ENCODE data around the gene PTDSS2. TPM values are rescaled to one million over a fixed set of nuclear protein-coding genes. Genes with fewer than 3 reads are reported as not detected.

Gene PTDSS2
- total and polyA plus RNA-seq, 9 of the 15 experiments (the other 6 are each of a cell fraction or from before 2014, with no cell fraction given) = 0.45 to 53.9 (median 17.2) TPM

- TF ChIP-seq KLF16 (IDR thresholded peaks at IDR 0.05) = no peak
- TF ChIP-seq ZBTB40 (IDR thresholded peaks at IDR 0.05) = no peak; the same call in 1 of the 2 replicates
- no peak for TF ChIP-seq ZBTB40 (CRISPR knock-in tag; IDR thresholded peaks at IDR 0.05)
- TF ChIP-seq ZKSCAN1 (IDR thresholded peaks at IDR 0.05; ENCODE audit: low read depth, low read length) = no peak
- TF ChIP-seq PHB2 (IDR thresholded peaks at IDR 0.05; ENCODE audit: low read depth) = no peak
- TF ChIP-seq, protein P1, sequence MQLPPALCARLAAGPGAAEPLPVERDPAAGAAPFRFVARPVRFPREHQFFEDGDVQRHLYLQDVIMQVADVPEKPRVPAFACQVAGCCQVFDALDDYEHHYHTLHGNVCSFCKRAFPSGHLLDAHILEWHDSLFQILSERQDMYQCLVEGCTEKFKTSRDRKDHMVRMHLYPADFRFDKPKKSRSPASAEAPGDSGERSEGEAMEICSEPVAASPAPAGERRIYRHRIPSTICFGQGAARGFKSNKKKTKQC (CRISPR knock-in tag; IDR thresholded peaks at IDR 0.05) = peak; percentile 57; the same call in 1 of the 2 replicates
- TF ChIP-seq, protein P2, sequence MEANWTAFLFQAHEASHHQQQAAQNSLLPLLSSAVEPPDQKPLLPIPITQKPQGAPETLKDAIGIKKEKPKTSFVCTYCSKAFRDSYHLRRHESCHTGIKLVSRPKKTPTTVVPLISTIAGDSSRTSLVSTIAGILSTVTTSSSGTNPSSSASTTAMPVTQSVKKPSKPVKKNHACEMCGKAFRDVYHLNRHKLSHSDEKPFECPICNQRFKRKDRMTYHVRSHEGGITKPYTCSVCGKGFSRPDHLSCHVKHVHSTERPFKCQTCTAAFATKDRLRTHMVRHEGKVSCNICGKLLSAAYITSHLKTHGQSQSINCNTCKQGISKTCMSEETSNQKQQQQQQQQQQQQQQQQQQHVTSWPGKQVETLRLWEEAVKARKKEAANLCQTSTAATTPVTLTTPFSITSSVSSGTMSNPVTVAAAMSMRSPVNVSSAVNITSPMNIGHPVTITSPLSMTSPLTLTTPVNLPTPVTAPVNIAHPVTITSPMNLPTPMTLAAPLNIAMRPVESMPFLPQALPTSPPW (CRISPR knock-in tag; IDR thresholded peaks at IDR 0.05) = peak; percentile 40
- TF ChIP-seq PTTG1 (tag; IDR thresholded peaks at IDR 0.05; ENCODE audit: low read depth) = no peak
- TF ChIP-seq MTA2 (IDR thresholded peaks at IDR 0.05; ENCODE audit: low read depth) = no peak
- no peak for TF ChIP-seq PBX2 (CRISPR knock-in tag; IDR thresholded peaks at IDR 0.05; ENCODE audit: low read depth)
- no peak for TF ChIP-seq PBX2 (tag; conservative IDR thresholded peaks at IDR 0.05; ENCODE audit: low read depth)
- no peak for TF ChIP-seq ZNF282 (CRISPR knock-in tag; IDR thresholded peaks at IDR 0.05)
- TF ChIP-seq MCM2 (IDR thresholded peaks at IDR 0.05; ENCODE audit: low read depth) = no peak
- TF ChIP-seq MTA1 (IDR thresholded peaks at IDR 0.05; ENCODE audit: borderline replicate concordance) = no peak
Measured at GRCh38 chr11:449889-450808, at the start of gene PTDSS2 (continued).
